Measurements from ENCODE around the gene KHNYN.
"Not testable (repeated sequence)": the region's sequence is repeated elsewhere in the genome, so short reads cannot be mapped to it uniquely, and the experiment has no call there.

KHNYN gene

DNA sequence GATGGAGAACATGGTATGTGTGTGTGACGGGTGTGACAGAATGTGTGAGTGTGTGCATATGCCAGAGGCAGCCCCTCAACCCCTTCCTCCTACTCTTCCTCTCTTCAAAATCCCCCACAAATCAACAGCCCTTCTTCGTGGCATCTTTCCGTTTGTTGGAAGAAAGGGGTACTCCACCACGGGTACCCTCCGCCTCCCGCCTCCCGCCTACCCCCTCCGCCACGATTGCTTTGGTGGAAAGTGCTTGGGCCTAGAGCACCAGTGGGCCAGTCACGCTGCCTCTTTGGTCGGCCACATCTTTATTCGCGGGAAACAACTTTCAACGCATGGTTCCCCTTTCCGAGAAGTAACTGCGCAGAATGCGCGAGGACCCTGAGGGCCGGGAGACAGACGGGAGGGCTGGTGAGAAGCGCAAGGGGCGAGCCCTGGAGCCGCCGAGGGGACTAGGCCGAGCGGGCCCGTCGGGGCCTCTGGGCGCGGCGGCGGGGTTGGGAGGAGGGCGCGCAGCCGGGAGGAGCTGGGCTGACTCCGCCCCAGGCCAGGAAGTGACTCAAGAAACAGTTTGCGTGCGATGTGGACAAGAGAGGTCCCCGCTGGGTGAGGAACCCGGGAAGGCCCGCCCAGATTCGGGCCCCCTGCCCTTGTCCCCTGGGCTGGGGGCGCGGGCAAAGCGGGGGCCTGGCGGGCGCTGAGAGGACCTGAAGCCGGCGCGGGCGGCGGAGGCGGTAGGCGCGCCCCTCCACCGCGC lies at the start of gene KHNYN, which contains the start of gene CBLN3:
KHNYN (plus strand) TSS at position 560 of the 748 bp plus-strand sequence. CDS start 777 bp downstream, outside the sequence.
CBLN3 (minus strand) TSS at position 274 of the 748 bp plus-strand sequence. CDS start 614 bp downstream, outside the sequence.
- peak; percentile 95 to 96 for DNase-seq (ENCODE audit: low read depth in 2 of 2)
- TF ChIP-seq, protein P1, sequence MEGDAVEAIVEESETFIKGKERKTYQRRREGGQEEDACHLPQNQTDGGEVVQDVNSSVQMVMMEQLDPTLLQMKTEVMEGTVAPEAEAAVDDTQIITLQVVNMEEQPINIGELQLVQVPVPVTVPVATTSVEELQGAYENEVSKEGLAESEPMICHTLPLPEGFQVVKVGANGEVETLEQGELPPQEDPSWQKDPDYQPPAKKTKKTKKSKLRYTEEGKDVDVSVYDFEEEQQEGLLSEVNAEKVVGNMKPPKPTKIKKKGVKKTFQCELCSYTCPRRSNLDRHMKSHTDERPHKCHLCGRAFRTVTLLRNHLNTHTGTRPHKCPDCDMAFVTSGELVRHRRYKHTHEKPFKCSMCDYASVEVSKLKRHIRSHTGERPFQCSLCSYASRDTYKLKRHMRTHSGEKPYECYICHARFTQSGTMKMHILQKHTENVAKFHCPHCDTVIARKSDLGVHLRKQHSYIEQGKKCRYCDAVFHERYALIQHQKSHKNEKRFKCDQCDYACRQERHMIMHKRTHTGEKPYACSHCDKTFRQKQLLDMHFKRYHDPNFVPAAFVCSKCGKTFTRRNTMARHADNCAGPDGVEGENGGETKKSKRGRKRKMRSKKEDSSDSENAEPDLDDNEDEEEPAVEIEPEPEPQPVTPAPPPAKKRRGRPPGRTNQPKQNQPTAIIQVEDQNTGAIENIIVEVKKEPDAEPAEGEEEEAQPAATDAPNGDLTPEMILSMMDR (IDR thresholded peaks at IDR 0.05; ENCODE audit: low read depth, low read length) = no peak
- H3K4me3 ChIP-seq (replicated peaks in 1 of 2; ENCODE audit: low read depth in 2 of 2, low read length in 2 of 2) = peak within 1 kb of the TSS; percentile 83 to 84

DNA sequence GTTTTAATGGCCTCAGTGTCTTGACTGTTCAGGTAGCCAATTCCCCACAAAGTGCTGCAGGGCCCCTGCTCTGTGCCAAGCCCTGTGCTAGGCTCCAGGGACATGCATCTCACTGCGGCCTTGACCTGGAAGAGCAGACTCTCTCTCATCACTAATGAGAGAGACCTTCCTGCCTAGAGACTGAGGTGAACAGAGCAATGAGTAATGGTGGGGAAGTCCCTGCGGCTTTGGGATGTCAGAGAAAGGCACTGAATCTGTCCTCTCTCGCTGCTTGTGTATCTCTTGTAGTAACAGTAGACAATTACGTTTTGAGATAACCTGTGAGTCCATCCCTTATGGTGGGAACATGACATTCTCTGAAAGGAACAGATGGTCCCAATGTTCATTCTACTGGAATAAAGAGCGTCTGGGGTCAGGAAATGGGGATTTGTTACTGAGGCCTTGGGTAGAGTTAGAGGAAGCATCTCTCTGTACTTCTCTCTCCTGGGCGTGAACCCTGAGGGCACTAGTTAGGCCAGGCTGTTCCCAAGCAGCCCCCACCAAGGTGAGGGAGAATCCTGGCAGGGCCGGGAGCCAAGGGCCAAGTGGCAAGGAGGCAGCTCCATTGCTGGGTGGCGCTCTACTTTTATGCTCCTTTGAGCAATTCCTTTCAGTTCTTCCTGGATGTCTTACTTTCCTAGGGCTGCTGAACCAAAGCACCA lies 48.2 kb upstream of the KHNYN start:
- DNase-seq (ENCODE audit: low read depth in 2 of 2) = peak in 1 of 2 donors; percentile 24
- TF ChIP-seq, protein P1 (IDR thresholded peaks at IDR 0.05; ENCODE audit: low read depth, low read length) = no peak
- H3K4me3 ChIP-seq (replicated peaks in 1 of 2; ENCODE audit: low read depth in 2 of 2, low read length in 2 of 2) = no peak overlapping the region

DNA sequence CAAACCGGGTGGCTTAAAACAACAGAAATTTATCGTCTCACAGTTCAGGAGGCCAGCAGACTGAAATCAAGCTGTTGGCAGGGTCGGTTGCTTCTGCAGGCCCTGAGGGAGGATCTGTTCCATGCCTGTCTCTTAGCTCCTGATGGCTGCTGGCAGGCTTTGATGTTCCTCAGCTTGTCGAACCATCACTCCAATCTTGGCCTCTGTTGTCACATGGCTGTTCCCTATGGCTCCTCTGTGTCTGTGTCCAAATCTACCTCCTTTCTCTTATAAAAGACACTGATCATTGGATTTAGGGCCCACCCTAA lies 47.7 kb upstream of the KHNYN start:
- DNase-seq (ENCODE audit: low read depth in 2 of 2) = no peak
- H3K4me3 ChIP-seq (replicated peaks in 1 of 2; ENCODE audit: low read depth in 2 of 2, low read length in 2 of 2) = no peak overlapping the region
- TF ChIP-seq, protein P1 (IDR thresholded peaks at IDR 0.05; ENCODE audit: low read depth, low read length) = no peak

DNA sequence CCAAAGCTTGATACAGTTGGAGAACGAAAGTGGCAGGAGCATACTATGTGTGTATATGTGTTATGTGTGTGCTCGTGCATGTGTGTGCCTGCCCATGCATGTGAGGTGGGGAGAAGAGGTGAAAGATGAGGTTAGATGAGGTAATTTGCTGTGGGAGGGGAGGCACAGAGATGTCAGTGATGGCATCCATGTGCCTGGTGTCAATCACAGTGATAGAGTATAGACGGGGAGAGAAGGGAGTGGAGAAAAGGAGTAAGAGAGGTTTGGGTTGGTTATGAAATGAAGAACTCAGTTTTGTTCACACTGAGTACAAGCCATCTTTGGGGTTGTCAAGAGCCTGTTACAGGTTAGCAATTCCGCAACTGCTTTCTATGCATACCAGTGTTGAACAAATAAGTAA lies 45.6 kb upstream of the KHNYN start:
- no peak for DNase-seq (ENCODE audit: low read depth in 2 of 2)
- TF ChIP-seq, protein P1 (IDR thresholded peaks at IDR 0.05; ENCODE audit: low read depth, low read length) = no peak
- no peak overlapping the region for H3K4me3 ChIP-seq (replicated peaks in 1 of 2; ENCODE audit: low read depth in 2 of 2, low read length in 2 of 2)

DNA sequence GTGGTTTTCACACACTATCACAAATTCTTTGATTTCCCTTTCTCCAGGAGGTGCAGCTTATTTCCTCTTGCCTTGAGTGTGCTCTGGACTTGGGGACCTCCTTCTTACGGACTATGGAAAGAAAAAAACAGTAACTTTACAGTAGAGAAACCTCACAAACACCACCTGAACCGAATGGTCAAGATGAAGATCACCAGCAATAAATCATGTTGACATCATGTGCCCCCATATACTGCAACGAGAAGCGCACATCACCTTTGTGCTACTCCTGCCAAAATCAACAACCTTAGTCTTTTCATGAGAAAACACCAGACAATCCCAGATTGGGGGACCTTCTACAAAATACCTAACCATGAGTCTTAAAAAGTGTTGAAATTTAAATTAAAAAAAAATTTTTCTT lies 44.2 kb upstream of the KHNYN start:
- DNase-seq (ENCODE audit: low read depth in 2 of 2) = no peak
- H3K4me3 ChIP-seq (replicated peaks in 1 of 2; ENCODE audit: low read depth in 2 of 2, low read length in 2 of 2) = no peak overlapping the region
- TF ChIP-seq, protein P1 (IDR thresholded peaks at IDR 0.05; ENCODE audit: low read depth, low read length) = no peak

DNA sequence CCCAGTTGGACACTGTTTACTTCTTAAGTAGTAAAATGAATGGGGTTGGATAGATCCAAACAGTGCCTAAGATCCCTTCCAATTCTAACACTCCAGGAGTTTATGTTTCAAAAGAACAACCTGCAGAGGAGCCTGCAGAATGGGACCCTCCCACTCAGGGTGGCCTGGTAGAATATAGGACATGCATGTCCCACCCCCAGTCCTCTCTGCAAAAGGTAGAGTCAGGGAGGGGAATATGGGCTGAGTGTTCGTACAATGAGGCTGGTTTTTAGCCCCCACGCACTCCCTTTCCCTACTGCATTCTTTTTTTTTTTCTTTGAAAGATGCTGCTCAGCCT lies 42.8 kb upstream of the KHNYN start:
- DNase-seq (ENCODE audit: low read depth in 2 of 2) = no peak
- H3K4me3 ChIP-seq (replicated peaks in 1 of 2; ENCODE audit: low read depth in 2 of 2, low read length in 2 of 2) = no peak overlapping the region

DNA sequence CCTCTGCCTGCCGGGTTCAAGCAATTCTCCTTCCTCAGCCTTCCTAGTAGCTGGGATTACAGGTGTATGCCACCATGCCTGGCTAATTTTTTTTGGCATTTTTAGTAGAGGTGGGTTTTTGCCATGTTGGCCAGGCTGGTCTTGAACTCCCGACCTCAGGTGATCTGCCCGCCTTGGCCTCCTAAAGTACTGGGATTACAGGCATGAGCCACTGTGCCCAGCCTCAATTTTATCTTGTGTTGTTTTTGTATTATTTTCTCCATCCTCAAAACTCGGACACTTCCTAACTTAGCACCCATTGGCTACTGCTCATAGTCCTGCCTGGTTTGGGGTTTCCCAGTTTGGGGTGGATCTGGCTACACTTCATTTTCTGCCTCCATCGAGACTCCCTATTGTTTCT lies 42.2 kb upstream of the KHNYN start:
- H3K4me3 ChIP-seq (replicated peaks in 1 of 2; ENCODE audit: low read depth in 2 of 2, low read length in 2 of 2); DNase-seq (ENCODE audit: low read depth in 2 of 2): not testable (repeated sequence)

More for the DNA sequence above, 42.8 kb upstream of the KHNYN start:
- TF ChIP-seq, protein P1 (IDR thresholded peaks at IDR 0.05; ENCODE audit: low read depth, low read length) = no peak

All from cardiac fibroblast (primary cell).